ENCODE data around the gene DND1.
A peak's percentile ranks its signal among the peaks of the same experiment; 100 is the strongest.
"Not testable (repeated sequence)": the region's sequence is repeated elsewhere in the genome, so short reads cannot be mapped to it uniquely, and the experiment has no call there.

The DND1 gene

GRCh38 chr5:140711794-140712193, 38.4 kb upstream of the DND1 start:
- Histone ChIP-seq H3K4me3 (ENCODE audit: low read depth, low read length) (peak overlapping the region; percentile 77), H2AFZ (no peak overlapping the region), H3K27ac (no peak overlapping the region), H3K4me1 (no peaks in the 10 kb centered on the region), H3K79me2 (no peaks in the 10 kb centered on the region), H3K9ac (no peak overlapping the region), H3K4me2 (ENCODE audit: low read length) (peak overlapping the region; percentile 85), H3K27me3 (ENCODE audit: control insufficient read depth, insufficient read depth, low read length) (no peaks in the 10 kb centered on the region), H3K9me3 (ENCODE audit: control insufficient read depth, low read length) (no peaks in the 10 kb centered on the region), H3K36me3 (ENCODE audit: control insufficient read depth, insufficient read depth, low read length) (no peaks in the 10 kb centered on the region)
- TF ChIP-seq, protein P1, sequence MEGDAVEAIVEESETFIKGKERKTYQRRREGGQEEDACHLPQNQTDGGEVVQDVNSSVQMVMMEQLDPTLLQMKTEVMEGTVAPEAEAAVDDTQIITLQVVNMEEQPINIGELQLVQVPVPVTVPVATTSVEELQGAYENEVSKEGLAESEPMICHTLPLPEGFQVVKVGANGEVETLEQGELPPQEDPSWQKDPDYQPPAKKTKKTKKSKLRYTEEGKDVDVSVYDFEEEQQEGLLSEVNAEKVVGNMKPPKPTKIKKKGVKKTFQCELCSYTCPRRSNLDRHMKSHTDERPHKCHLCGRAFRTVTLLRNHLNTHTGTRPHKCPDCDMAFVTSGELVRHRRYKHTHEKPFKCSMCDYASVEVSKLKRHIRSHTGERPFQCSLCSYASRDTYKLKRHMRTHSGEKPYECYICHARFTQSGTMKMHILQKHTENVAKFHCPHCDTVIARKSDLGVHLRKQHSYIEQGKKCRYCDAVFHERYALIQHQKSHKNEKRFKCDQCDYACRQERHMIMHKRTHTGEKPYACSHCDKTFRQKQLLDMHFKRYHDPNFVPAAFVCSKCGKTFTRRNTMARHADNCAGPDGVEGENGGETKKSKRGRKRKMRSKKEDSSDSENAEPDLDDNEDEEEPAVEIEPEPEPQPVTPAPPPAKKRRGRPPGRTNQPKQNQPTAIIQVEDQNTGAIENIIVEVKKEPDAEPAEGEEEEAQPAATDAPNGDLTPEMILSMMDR (IDR thresholded peaks at IDR 0.05), result no peak

DNA sequence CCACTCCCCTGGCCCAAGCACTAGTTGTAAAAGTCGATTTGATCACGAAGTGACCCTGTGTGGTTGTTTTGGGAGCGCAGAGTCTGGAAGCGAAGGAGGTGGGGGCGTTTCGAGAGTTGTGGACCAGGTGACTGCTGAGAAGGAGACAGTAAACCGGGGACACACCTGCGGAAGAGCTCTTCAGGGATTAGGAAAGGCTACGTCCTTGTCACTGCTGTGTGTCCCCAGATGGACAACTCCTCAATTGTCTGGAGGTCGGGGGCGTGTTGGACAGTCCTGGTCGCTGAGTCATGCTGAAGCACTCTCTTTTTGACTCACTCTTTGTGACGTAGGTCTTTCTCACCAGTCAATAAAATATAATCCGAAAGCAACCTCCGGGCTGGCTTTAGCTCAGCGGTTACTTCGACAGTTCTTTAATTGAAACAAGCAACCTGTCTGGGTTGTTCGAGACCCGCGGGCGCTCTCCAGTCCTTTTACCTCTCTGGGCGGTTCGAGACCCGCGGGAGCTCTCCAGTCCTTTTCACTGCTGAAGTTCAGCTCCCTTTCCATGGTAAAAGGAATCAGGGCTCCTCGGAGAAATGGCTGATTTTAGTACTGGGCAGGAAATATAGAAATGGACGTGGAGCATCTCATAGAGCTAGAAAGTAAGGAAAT, 37.6 kb upstream of the DND1 start:
- Histone ChIP-seq H3K36me3 (ENCODE audit: control insufficient read depth, insufficient read depth, low read length) (no peaks in the 10 kb centered on the region), H2AFZ (peak overlapping the region; percentile 73), H3K79me2 (no peaks in the 10 kb centered on the region), H3K4me2 (ENCODE audit: low read length) (peak overlapping the region; percentile 85), H3K4me3 (ENCODE audit: low read depth, low read length) (peak overlapping the region; percentile 77), H3K4me1 (no peaks in the 10 kb centered on the region), H3K9ac (no peak overlapping the region), H3K27ac (peak overlapping the region; percentile 59), H3K27me3 (ENCODE audit: control insufficient read depth, insufficient read depth, low read length) (no peaks in the 10 kb centered on the region), H3K9me3 (ENCODE audit: control insufficient read depth, low read length) (no peaks in the 10 kb centered on the region)
- TF ChIP-seq, protein P1 (IDR thresholded peaks at IDR 0.05), result no peak

DNA sequence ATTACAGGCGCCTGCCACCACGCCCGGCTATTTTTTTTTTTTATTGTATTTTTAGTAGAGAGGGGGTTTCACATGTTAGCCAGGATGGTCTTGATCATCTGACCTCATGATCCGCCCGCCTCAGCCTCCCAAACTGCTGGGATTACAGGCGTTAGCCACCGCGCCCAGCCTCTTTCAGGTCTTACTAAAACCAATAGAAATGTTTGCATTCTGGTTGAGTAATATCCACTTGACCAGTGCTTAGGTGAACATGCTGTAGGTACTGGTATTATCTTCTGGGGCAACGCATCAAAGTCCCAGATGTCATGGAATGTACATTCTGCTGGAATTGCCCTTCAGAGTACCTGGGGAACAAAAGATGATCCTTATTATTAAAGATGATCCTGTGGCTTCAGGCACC, 35.4 kb upstream of the DND1 start:
- not testable (repeated sequence) for H3K27ac ChIP-seq; H3K36me3 ChIP-seq (ENCODE audit: control insufficient read depth, insufficient read depth, low read length); H3K9me3 ChIP-seq (ENCODE audit: control insufficient read depth, low read length); H3K79me2 ChIP-seq; H3K27me3 ChIP-seq (ENCODE audit: control insufficient read depth, insufficient read depth, low read length); H2AFZ ChIP-seq; H3K4me1 ChIP-seq; H3K9ac ChIP-seq; H3K4me3 ChIP-seq (ENCODE audit: low read depth, low read length); H3K4me2 ChIP-seq (ENCODE audit: low read length)

DNA sequence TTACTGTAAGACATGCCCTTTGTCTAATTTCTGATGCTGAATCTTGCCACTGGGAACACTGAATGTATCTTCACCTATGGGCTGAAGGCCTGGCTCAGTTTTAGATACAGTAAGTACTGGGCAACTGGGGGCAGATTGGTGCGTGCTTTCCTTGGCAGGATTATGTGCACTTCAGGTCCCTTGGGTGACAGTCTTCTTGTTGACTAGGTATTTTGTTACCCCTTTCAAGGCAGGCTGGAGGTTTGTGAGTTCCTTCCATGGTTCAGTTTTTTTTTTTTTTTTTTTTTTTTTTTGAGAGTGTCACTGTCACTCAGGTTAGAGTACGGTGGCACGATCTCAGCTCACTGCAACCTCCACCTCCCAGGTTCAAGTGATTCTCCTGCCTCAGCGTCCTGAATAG, 34.4 kb upstream of the DND1 start:
- Histone ChIP-seq H3K27me3 (ENCODE audit: control insufficient read depth, insufficient read depth, low read length) (no peaks in the 10 kb centered on the region), H3K4me3 (ENCODE audit: low read depth, low read length) (no peak overlapping the region), H3K36me3 (ENCODE audit: control insufficient read depth, insufficient read depth, low read length) (no peaks in the 10 kb centered on the region), H3K27ac (no peak overlapping the region), H3K4me2 (ENCODE audit: low read length) (no peak overlapping the region), H3K9me3 (ENCODE audit: control insufficient read depth, low read length) (no peaks in the 10 kb centered on the region), H3K4me1 (no peaks in the 10 kb centered on the region), H2AFZ (no peak overlapping the region), H3K79me2 (no peaks in the 10 kb centered on the region), H3K9ac (no peak overlapping the region)
- TF ChIP-seq, protein P1 (IDR thresholded peaks at IDR 0.05), result no peak

DNA sequence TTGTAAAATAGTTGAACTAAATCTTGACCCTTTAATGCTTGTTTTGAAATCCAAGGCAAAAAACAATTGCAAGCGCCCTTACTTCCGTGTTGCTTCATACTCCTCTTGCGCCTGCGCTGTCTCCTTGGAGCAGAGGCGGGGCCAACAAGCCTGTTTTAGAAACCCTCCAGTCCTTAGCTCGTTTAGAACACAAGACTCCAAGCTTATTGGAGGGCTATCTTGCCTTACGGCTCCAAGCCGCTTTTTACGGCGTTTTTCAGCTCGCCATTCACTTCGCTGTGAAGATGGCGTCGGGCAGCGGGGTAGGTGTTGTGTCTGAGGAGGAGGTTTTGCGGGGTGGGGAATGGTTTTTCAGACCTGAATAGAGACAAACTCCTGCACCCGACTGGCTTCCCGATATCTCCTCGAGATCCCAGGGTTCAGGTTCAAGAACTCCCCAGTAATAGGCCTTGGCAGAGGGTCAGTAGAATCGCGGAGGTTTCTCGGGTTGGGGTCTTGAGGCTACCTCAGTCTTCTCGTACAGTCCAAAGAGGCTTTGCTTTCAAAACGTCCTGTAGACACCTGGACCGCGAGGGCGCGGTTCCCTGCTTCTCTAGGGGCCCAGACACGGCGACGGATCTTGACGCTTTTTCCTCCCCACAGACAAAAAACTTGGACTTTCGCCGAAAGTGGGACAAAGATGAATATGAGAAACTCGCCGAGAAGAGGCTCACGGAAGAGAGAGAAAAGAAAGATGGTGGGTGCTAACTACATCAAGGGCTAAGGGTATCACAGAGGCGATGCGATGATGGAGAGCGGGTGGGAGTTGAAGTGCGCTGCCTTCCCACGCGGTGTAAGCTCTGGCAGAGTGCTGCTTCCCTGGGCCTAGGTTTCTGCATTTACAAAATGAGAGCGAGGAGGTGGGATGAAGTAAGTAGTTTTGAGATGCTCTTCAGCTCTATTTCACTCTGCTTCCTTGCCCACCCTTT, 27.1 kb upstream of the DND1 start, which contains the start of gene ZMAT2:
ZMAT2 (plus strand) TSS at position 271 of the 968 bp plus-strand sequence; CDS start at position 285, 14 bp downstream.
- H3K4me1 ChIP-seq, result peaks cover 5% of the 10 kb centered on the region
- H3K27me3 ChIP-seq (ENCODE audit: control insufficient read depth, insufficient read depth, low read length), result no peaks in the 10 kb centered on the region
- TF ChIP-seq, protein P1 (IDR thresholded peaks at IDR 0.05), result no peak
- no peaks in the 10 kb centered on the region for H3K36me3 ChIP-seq (ENCODE audit: control insufficient read depth, insufficient read depth, low read length)
- H3K4me3 ChIP-seq (ENCODE audit: low read depth, low read length), result peak within 1 kb of the TSS; percentile 79
- H3K9ac ChIP-seq, result no peak within 1 kb of the TSS
- H2AFZ ChIP-seq, result peak within 1 kb of the TSS; percentile 87
- H3K9me3 ChIP-seq (ENCODE audit: control insufficient read depth, low read length), result no peaks in the 10 kb centered on the region
- H3K79me2 ChIP-seq, result peaks cover 16% of the 10 kb centered on the region
- peak within 1 kb of the TSS; percentile 61 for H3K27ac ChIP-seq
- peak within 1 kb of the TSS; percentile 68 for H3K4me2 ChIP-seq (ENCODE audit: low read length)

Measured in parathyroid adenoma (tissue), 2 donors.